HK-2 (cell line): Measurements from ENCODE around the gene ATP2C2.
"Not testable (repeated sequence)": the region's sequence is repeated elsewhere in the genome, so short reads cannot be mapped to it uniquely, and the experiment has no call there.

Source experiments
- DNase-seq: peaks from one replicate; pipeline ENCODE4 v3.0.0-alpha.2; 2018; ENCODE audit not compliant: unreplicated experiment

Gene ATP2C2

GRCh38 chr16:84449156-84450140 is 81.1 kb downstream of the ATP2C2 start:
- no peak for DNase-seq

- DNase-seq, result no peak
Observed at GRCh38 chr16:84450176-84450865, 82.0 kb downstream of the ATP2C2 start.

- DNase-seq, result not testable (repeated sequence)
Observed at GRCh38 chr16:84451010-84451676, 82.8 kb downstream of the ATP2C2 start.

GRCh38 chr16:84451781-84452180 is 83.4 kb downstream of the ATP2C2 start:
- DNase-seq, result no peak

GRCh38 chr16:84453061-84453752 is 84.9 kb downstream of the ATP2C2 start:
- DNase-seq, result no peak

GRCh38 chr16:84454611-84455010 is 86.3 kb downstream of the ATP2C2 start:
- DNase-seq, result no peak

- DNase-seq, result no peak
Observed at GRCh38 chr16:84455031-84455430, 86.7 kb downstream of the ATP2C2 start.

- no peak for DNase-seq
Observed at GRCh38 chr16:84458606-84459532, 90.5 kb downstream of the ATP2C2 start.

- DNase-seq, result no peak
Observed at GRCh38 chr16:84459533-84459894, 91.2 kb downstream of the ATP2C2 start.

- DNase-seq, result no peak
Observed at GRCh38 chr16:84459941-84460405, 91.6 kb downstream of the ATP2C2 start.

- no peak for DNase-seq
Observed at GRCh38 chr16:84460406-84461028, 92.2 kb downstream of the ATP2C2 start.

- DNase-seq, result no peak
Observed at GRCh38 chr16:84461029-84461412, 92.7 kb downstream of the ATP2C2 start.

- no peak for DNase-seq
Observed at GRCh38 chr16:84461413-84462295, 93.3 kb downstream of the ATP2C2 start.

GRCh38 chr16:84462296-84463210 is 94.2 kb downstream of the ATP2C2 start:
- DNase-seq, result no peak

GRCh38 chr16:84463221-84463620 is 94.9 kb downstream of the ATP2C2 start:
- DNase-seq, result no peak

GRCh38 chr16:84464116-84464515 is 95.8 kb downstream of the ATP2C2 start:
- no peak for DNase-seq

- DNase-seq, result no peak
Observed at GRCh38 chr16:84465154-84465553, 96.8 kb downstream of the ATP2C2 start.

- no peak for DNase-seq
Observed at GRCh38 chr16:84466692-84467091, 98.4 kb downstream of the ATP2C2 start.
